Measurements from ENCODE around the gene OBSCN.

Gene OBSCN

DNA sequence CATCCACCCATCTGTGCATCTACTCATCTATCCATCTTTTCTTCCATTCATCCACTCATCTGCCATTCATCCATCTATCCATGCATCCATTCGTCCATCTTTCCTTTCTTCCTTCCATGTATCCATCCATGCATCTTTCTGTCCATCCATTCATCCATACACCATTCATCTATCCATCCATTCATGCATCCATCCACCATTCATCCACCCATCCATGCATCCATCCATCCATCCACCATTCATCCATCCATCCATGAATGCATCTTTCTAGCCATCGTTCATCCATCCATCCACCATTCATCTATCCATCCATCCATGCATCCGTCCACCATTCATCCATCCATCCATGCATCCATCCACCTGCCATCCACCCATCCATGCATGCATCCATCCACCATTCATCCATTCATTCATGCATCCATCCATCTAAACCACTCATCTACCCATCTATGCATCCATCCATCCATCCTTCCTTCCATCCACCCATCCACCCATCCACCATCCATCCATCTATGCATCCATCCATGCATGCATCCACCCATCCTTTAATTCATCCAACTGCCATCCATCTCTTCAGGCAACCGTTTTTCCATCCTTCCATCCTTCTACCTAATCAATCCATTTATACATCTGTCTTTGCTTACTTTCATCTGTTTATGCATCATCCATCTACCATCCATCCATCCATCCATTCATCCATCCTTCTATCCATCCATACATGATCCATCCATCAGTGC is 111.7 kb downstream of the OBSCN start:
- TF ChIP-seq, protein P1, sequence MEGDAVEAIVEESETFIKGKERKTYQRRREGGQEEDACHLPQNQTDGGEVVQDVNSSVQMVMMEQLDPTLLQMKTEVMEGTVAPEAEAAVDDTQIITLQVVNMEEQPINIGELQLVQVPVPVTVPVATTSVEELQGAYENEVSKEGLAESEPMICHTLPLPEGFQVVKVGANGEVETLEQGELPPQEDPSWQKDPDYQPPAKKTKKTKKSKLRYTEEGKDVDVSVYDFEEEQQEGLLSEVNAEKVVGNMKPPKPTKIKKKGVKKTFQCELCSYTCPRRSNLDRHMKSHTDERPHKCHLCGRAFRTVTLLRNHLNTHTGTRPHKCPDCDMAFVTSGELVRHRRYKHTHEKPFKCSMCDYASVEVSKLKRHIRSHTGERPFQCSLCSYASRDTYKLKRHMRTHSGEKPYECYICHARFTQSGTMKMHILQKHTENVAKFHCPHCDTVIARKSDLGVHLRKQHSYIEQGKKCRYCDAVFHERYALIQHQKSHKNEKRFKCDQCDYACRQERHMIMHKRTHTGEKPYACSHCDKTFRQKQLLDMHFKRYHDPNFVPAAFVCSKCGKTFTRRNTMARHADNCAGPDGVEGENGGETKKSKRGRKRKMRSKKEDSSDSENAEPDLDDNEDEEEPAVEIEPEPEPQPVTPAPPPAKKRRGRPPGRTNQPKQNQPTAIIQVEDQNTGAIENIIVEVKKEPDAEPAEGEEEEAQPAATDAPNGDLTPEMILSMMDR (IDR thresholded peaks at IDR 0.05; ENCODE audit: low read depth, low read length, missing control alignments): no peak
- DNase-seq (ENCODE audit: extremely low read depth, low read depth): no peak
- H3K4me3 ChIP-seq (replicated peaks; ENCODE audit: low read depth, low read length): no peak overlapping the region

DNA sequence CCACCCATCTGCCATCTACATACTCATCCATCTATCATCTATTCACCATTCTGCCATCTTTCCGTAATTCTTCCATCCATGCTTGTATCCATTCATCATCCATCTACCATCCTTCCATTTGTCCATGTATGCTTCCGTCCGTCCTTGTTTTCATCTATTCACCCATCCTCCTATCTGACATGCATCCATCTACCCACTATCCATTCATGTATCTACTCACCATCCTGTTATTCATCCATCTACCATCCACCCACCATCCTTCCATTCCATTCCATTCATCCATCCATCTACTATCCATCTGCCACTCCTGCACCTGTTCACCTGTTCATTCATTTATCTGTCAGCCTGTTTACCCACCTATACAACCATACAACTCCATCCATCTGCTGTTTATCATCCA is 112.5 kb downstream of the OBSCN start:
- H3K4me3 ChIP-seq (replicated peaks; ENCODE audit: low read depth, low read length): no peak overlapping the region
- DNase-seq (ENCODE audit: extremely low read depth, low read depth): no peak
- TF ChIP-seq, protein P1 (IDR thresholded peaks at IDR 0.05; ENCODE audit: low read depth, low read length, missing control alignments): no peak

DNA sequence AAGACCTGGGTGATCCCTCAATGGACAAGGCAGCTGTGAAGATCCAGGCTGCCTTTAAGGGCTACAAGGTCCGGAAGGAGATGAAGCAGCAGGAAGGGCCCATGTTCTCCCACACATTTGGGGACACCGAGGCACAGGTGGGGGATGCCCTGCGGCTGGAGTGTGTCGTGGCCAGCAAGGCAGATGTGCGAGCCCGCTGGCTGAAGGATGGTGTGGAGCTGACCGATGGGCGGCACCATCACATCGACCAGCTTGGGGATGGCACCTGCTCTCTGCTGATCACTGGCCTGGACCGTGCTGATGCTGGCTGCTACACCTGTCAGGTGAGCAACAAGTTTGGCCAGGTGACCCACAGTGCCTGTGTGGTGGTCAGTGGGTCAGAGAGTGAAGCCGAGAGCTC is 113.6 kb downstream of the OBSCN start:
- TF ChIP-seq, protein P1 (IDR thresholded peaks at IDR 0.05; ENCODE audit: low read depth, low read length, missing control alignments): no peak
- DNase-seq (ENCODE audit: extremely low read depth, low read depth): no peak

DNA sequence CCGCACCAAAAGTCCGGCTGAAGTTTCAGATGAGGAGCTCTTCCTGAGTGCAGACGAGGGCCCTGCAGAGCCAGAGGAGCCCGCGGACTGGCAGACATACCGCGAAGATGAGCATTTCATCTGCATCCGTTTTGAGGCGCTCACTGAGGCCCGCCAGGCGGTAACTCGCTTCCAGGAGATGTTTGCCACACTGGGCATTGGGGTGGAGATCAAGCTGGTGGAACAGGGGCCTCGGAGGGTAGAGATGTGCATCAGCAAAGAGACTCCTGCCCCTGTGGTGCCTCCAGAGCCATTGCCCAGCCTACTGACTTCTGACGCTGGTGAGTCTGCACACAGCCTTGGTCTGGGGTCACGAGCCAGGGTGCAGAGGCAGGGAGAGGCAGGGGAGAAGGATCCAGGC is 114.1 kb downstream of the OBSCN start:
- no peak for DNase-seq (ENCODE audit: extremely low read depth, low read depth)
- H3K4me3 ChIP-seq (replicated peaks; ENCODE audit: low read depth, low read length): no peak overlapping the region
- TF ChIP-seq, protein P1 (IDR thresholded peaks at IDR 0.05; ENCODE audit: low read depth, low read length, missing control alignments): no peak

More for the DNA sequence above, 113.6 kb downstream of the OBSCN start:
- H3K4me3 ChIP-seq (replicated peaks; ENCODE audit: low read depth, low read length): no peak overlapping the region

DNA sequence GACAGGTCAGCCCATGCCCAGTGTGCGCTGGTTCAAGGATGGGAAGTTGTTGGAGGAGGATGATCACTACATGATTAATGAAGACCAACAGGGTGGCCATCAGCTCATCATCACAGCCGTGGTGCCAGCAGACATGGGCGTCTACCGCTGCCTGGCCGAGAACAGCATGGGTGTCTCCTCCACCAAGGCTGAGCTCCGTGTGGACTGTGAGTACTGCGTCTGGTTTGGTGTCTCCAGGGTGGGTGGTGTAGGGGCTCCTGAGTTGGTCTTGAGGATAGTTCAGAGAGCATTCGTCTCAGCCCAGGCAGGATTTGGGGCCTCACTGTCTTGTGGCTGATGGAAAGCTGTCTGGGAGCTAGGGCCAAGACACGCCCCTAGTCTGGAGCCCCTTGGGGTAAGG is 115.6 kb downstream of the OBSCN start:
- TF ChIP-seq, protein P1 (IDR thresholded peaks at IDR 0.05; ENCODE audit: low read depth, low read length, missing control alignments): no peak
- DNase-seq (ENCODE audit: extremely low read depth, low read depth): no peak
- H3K4me3 ChIP-seq (replicated peaks; ENCODE audit: low read depth, low read length): no peak overlapping the region

DNA sequence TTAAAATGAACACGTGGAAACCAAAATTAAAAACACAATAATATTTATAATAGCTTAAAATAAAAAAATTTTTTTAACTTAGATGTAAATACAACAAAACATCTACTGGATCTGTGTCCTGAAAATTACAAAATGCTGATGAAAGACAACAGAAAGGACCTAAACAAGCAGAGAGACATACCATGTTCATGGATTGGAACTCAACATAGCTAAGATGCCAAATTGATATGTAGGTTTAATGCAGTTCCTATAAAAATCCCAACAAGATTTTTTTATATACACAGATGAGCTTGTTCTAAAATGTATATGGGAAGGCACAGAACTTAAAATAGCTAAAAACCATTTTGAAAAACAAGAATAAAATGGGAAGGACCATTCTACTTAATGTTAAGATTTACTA is 117.4 kb downstream of the OBSCN start:
- TF ChIP-seq, protein P1 (IDR thresholded peaks at IDR 0.05; ENCODE audit: low read depth, low read length, missing control alignments): no peak
- DNase-seq (ENCODE audit: extremely low read depth, low read depth): no peak
- H3K4me3 ChIP-seq (replicated peaks; ENCODE audit: low read depth, low read length): no peak overlapping the region

DNA sequence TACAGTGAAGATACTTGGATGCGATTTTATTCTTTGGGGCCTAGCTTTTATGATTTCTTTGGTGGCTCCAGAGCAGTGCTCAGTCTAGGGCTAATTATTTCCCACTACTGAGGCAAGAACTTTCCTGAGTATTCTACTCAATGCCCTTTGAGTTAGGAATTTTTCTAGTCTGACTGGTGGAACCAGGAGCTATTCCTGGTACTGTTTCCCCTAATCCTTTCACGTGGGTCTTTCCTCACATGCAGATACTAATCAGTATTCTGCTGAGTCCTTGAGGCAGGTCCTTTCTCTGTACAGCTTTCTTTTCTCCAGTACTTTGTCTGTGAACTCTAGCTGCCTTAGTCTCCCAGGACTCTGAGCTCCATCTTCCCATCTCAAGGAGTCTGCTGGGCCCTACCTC is 122.0 kb downstream of the OBSCN start:
- no peak for DNase-seq (ENCODE audit: extremely low read depth, low read depth)
- TF ChIP-seq, protein P1 (IDR thresholded peaks at IDR 0.05; ENCODE audit: low read depth, low read length, missing control alignments): no peak
- no peak overlapping the region for H3K4me3 ChIP-seq (replicated peaks; ENCODE audit: low read depth, low read length)

All from HFF-Myc (cell line).